Cardiac muscle cell (in vitro differentiated cells and primary cell): ENCODE results near the gene RNF121. TPM values are rescaled to one million over a fixed set of nuclear protein-coding genes. Genes with fewer than 3 reads are reported as not detected.

ENCODE experiments used
- DNase-seq, 2 donors: peaks; one replicate each; pipeline versions ENCODE4 v3.0.0 to v3.0.0-alpha.2; 2010 to 2017; ENCODE audit warnings: low read depth in 1 of 2, low spot score in 1 of 2
- H3K27ac ChIP-seq: fragments of 200-600 bp; sonication (generic); 2 replicates; pipeline ENCODE4 v1.5.1; 2016
- H3K27me3 ChIP-seq: fragments of 200-600 bp; sonication (generic); 2 replicates; pipeline ENCODE4 v1.6.0; 2016; ENCODE audit warnings: control low read depth
- H3K36me3 ChIP-seq: fragments of 200-600 bp; sonication (generic); 2 replicates; pipeline ENCODE4 v1.5.1; 2016; ENCODE audit warnings: control low read depth
- H3K4me1 ChIP-seq: fragments of 200-600 bp; sonication (generic); 2 replicates; pipeline ENCODE4 v1.8.1; 2017; ENCODE audit warnings: low read depth, mild to moderate bottlenecking, mixed run types
- H3K4me3 ChIP-seq: fragments of 200-600 bp; sonication (generic); 2 replicates; pipeline ENCODE4 v1.5.1; 2016; ENCODE audit warnings: mild to moderate bottlenecking
- H3K9me3 ChIP-seq: fragments of 200-600 bp; sonication (generic); 2 replicates; pipeline ENCODE4 v1.5.1; 2017; ENCODE audit warnings: low read depth, mild to moderate bottlenecking, control low read depth
- CTCF ChIP-seq: IDR thresholded peaks from 2 replicates; pipeline ENCODE4 v1.5.1; 2012; ENCODE audit warnings: low read depth, mild to moderate bottlenecking, low read length
- polyA plus RNA-seq: library from polyadenylated mRNA; unstranded; fragments of >200 nt; fragmentation: Nextera tagmentation; extraction: Ambion mirVana; gene quantifications from 2 replicates; pipeline ENCODE4 v1.2.1, GENCODE V29; 2016
- total RNA-seq: library from RNA; depleted of rRNA; stranded (reverse); fragments of >200 nt; gene quantifications from 2 replicates; pipeline ENCODE4 v1.2.3, GENCODE V29; 2016

Gene RNF121
- total and polyA plus RNA-seq, 2 experiments from 2014 or later: 16.2 to 27.7 TPM

DNA sequence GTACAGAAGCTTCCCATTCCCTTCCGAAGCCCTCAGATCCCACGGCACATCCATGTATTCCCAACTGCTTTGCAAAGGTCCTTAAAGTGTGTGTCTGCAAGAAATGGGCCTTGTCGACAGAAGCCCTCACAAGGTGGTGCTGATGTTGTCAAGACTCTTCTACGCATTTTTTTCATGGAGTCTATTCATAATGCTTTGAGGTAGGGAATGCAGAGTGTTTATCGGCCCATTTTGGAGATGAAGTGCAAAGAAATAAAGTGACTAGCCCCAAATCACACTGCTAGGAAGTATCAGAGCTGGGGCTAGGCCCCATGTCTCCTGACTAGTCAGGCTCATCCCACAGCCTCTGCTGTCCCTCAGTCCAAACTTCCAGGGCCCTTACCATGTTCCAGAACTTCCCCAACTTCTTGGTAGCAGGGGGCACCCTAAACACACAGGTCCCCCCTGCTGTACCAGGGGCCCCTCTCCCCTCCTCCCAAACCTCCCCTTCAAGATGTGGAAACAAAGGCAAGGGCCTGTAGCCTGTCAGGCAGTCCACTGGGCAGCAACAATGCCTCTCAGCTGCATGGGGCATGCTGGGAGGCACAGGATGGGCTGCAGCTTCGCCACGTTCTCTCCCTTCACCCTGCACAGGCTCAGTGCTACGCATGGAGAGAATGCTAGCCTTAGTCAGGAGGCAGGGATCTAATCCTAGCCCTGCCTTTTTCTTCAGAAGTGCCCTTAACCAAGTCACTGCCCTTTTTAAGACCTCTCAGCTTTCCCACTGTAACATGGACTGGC is 77.7 kb downstream of the RNF121 start:
- Histone ChIP-seq H3K27ac (peak overlapping the region; percentile 75), H3K36me3 (peaks cover 75% of the 10 kb centered on the region), H3K4me3 (no peak overlapping the region), H3K9me3 (no peaks in the 10 kb centered on the region), H3K27me3 (no peaks in the 10 kb centered on the region), H3K4me1 (no peaks in the 10 kb centered on the region)
- no peak for TF ChIP-seq CTCF
- no peak for DNase-seq

DNA sequence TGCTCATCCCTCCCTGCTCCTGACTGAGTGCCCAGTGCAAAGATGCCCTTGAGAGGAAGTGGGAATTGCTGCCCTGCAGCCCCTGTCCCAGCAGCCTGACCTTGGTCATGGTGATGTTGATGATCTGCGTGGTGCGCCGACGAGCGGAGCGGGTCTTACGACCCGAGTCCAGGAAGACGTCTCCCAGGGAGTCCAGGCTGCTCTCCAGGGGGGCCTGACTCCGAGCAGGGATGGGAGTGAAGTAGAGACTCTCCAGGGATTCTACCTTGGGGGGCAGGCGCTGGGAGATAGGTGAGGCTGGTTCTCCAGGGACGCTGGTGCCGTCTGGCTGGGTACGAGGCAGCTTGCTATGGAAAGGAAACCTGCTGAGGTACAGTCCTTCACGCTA is 78.2 kb downstream of the RNF121 start:
- TF ChIP-seq CTCF: no peak
- no peak for DNase-seq
- Histone ChIP-seq H3K36me3 (peaks cover 81% of the 10 kb centered on the region), H3K4me1 (no peaks in the 10 kb centered on the region), H3K9me3 (no peaks in the 10 kb centered on the region), H3K27ac (peak overlapping the region; percentile 75), H3K4me3 (no peak overlapping the region), H3K27me3 (no peaks in the 10 kb centered on the region)

- no peak overlapping the region for H3K4me3 ChIP-seq
- no peak for TF ChIP-seq CTCF
- peak overlapping the region; percentile 48 for H3K27ac ChIP-seq
- no peak for DNase-seq
- H3K27me3 ChIP-seq: no peaks in the 10 kb centered on the region
- no peaks in the 10 kb centered on the region for H3K9me3 ChIP-seq
- peaks cover 86% of the 10 kb centered on the region for H3K36me3 ChIP-seq
- no peaks in the 10 kb centered on the region for H3K4me1 ChIP-seq
Observed at GRCh38 chr11:72007587-72007986, 78.7 kb downstream of the RNF121 start.

DNA sequence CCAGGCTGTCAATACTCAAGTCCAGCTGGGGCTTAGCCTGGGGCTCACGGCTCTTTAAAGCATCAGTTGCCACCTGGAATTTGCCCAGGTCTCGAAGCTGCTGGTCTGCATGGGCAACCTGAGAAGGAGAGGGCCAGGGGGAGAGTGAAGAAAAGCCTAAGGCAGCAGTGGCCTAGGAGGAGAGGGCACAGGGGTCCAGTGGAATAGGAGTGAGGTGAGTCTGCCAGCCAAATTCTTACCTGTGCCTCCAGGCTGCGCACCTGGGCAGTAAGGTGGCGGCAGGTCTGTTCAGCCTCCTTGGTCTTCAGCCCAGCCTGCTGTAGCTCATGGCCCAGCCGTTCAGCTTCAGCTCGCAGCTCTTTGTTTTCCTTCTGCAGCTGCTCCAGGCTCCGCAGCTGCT is 79.9 kb downstream of the RNF121 start:
- no peaks in the 10 kb centered on the region for H3K9me3 ChIP-seq
- H3K36me3 ChIP-seq: peaks cover 85% of the 10 kb centered on the region
- no peak for DNase-seq
- H3K27ac ChIP-seq: no peak overlapping the region
- no peaks in the 10 kb centered on the region for H3K27me3 ChIP-seq
- no peaks in the 10 kb centered on the region for H3K4me1 ChIP-seq
- H3K4me3 ChIP-seq: no peak overlapping the region
- TF ChIP-seq CTCF: no peak

DNA sequence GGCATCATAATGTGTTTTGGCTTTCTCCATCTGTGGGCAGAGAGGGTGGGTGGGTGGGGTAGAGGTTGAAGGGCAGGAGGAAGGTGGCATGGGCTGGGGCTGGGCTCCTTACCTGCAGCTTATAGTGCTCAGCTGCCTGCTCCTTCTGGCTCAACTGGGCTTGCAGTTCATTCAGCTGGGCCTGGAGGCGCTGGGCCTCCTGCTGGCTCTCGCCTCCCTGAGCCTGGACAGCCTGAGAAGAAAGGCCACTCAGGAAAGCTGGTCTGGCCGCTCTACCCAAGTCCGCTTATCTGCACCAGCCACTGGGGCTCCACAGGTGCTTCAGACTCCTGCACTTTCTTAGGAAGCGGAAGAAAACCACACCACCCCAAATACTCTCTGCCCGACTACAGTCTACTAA is 80.3 kb downstream of the RNF121 start:
- Histone ChIP-seq H3K36me3 (peaks cover 85% of the 10 kb centered on the region), H3K4me3 (no peak overlapping the region), H3K27ac (peak overlapping the region; percentile 13), H3K9me3 (no peaks in the 10 kb centered on the region), H3K27me3 (no peaks in the 10 kb centered on the region), H3K4me1 (no peaks in the 10 kb centered on the region)
- no peak for TF ChIP-seq CTCF
- DNase-seq: no peak
